NCI-H446 (cell line): Measurements from ENCODE around the gene ALPK3.

Experiments used
- DNase-seq, 2 experiments: peaks; one replicate each; lab custom pipeline; 2025; lab: John Stamatoyannopoulos, UW

ALPK3 gene

DNA sequence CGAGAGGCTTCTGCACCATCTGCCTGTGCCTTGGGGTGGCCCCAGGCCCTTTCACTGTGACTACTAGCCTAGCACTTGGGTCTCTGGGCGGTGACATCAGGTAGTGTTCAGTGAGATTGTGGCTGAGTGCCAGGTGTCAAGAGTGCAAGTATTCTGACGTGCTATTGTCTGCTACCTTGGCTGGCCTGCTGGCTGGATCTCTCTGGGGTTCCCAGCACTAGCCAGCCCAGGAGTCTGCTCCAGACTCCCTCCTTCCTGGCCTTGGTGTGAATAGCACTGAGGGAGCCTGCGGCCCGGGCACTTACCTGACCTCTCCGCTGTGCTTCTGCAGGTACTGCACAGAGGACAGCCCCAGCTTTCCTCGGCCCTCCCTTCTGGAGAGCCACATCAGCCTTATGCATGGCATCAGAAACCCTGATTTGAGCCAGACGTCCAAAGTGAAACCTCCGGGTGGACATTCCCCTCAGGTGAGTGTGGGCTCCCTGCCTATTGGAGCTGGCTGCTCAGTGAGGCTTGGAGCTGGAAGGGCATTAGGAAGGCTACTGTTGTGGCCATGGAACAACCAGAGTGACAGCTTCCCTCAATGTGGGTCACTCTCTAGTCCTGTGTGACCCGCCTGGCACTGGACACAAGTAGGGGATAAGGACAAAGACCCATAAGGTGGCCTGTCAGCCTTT lies 17.5 kb upstream of the ALPK3 start:
- no peak for DNase-seq

DNA sequence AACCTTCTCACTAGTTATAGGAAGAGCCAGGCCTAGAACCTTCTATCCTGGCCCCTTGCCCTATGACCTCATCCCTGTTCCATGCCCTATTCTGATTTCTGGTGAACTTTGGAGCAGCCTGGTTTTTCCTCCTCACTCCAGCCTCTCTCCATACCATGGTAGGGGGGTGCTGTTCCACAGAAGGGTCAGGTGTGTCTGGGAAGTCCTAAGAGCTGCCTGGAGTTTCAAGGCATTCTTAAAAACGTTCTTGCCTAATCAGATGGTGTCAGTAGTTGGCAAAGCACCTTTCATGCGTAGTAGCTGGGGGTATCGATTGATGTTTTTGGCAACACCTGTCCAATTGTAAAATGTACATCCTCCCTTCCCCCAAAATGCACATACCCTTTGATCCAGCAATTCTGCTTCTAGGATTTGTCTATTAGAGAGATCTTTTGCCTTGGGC lies 16.8 kb upstream of the ALPK3 start:
- DNase-seq = no peak

DNA sequence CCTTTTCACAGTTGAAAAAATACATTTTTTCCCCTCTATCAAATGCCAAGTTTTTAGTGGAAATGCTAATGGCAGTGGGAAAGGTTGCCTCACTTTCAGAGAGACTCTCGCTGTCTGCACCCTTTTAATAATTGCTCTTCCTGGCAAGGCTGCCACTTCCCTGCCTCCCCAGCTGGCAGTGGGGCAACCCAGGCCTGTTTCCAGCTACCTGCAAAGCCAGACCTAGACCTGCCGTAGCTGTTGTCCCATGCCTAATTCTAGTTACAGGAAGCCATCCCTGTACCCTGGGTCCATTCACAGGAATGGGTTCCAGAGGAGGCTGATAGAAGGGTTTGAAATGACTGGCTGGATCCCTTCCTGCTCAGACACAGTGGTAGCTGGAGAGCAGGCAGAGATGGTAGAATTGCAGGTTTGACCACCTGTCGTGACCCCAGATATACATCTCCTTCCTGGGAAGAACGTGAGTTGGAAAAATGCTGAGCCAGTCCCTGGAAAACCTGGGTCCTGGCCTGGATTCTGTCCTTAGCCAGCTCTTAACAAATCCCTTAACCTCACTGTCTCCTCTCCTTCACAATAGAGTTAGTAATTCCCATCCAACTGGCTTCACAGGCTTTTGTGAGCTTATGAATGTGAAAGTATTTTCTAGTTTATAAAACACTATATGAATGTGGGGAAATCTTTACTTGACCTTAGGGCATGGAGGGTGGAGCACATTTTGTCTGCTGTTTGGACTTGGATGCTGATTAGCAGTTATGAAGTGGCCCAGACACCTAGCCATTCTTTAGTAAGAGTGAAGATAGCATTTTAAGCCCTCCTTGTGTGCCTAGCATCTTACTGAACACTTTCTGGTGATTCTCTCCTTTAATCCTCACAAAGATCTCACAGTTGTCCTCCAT lies 12.9 kb upstream of the ALPK3 start:
- DNase-seq = no peak

DNA sequence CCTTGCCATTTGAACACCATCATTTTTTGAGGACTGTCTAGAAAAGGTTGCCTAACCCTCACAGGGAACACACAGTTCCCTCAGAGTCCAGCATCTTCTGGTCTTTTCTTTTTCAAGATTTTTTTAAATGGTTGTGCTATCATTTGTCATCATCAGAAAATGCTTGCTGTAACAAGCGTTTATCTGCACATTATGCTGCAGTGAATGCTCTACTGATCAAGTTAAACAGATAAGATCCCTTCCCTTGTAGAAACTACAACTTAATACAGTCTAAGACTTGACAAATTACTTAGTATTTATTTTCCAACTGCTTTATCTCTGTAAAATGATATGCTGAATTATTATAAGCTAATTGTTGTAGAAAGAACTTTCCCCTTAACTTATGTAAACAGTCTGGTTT lies 11.9 kb upstream of the ALPK3 start:
- no peak for DNase-seq

GRCh38 chr15:84807228-84807627 lies 9.9 kb upstream of the ALPK3 start:
- no peak for DNase-seq

- DNase-seq = no peak
Observed at GRCh38 chr15:84810073-84810840, 6.9 kb upstream of the ALPK3 start.

GRCh38 chr15:84811151-84811550 lies 6.0 kb upstream of the ALPK3 start:
- no peak for DNase-seq

DNA sequence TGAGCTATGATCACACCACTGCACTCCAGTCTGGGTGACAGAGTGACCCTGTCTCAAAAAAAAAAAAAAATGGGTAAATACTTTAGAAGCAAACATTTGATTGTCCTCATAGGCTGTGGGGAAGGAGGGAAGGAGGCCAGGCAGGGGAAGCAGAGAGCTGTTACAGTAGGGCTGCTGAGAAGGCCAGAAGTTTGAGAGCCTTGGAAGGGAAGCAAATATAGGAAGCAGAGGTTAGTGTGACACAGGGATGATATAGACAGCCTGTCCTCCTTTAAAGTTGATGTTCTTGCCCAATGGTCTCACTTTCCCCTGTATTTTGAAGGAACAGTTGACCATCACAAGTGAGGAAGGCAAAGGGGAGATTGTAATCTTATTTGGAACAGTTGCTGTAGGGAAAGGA lies 5.3 kb upstream of the ALPK3 start:
- no peak for DNase-seq

DNA sequence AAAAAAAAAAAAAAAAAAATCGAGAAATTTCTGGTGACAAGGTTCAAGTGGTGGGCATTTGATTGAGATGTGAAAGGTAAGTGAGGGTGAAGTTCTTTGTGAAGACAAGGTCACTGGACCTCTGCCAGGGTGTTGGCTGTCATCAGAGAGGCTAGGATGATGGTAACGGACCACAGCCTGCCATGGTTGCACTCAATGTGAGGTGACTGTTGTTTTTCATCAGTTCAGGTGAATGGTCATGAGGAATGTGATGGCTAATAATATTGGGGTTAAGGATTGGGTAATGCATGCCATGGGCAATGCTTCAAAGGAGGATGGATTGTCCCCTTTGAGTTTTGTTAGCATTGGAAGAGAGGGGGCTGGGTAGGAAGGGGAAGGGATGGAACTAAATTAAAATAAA lies 4.3 kb upstream of the ALPK3 start:
- DNase-seq = no peak

DNA sequence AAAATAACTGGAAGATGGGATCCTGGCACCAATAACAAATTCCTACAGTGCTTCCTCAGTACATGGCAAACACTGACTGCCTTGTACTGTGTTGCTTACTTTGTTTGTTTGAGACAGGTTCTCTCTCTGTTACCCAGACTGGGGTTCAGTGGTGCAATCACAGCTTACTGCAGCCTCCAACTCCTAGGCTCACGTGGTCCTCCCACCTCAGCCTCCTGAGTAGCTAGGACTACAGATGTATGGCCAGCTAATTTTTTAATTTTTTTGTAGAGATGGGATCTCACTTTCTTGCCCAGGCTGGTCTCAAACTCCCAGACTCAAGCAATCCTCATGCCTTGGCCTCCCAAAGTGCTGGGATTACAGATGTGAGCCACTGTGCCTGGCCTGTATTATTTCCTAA lies 3.7 kb upstream of the ALPK3 start:
- DNase-seq = no peak

- no peak for DNase-seq
Observed at GRCh38 chr15:84813931-84814330, 3.2 kb upstream of the ALPK3 start.

- DNase-seq = no peak
Observed at GRCh38 chr15:84814916-84815315, 2.2 kb upstream of the ALPK3 start.

DNA sequence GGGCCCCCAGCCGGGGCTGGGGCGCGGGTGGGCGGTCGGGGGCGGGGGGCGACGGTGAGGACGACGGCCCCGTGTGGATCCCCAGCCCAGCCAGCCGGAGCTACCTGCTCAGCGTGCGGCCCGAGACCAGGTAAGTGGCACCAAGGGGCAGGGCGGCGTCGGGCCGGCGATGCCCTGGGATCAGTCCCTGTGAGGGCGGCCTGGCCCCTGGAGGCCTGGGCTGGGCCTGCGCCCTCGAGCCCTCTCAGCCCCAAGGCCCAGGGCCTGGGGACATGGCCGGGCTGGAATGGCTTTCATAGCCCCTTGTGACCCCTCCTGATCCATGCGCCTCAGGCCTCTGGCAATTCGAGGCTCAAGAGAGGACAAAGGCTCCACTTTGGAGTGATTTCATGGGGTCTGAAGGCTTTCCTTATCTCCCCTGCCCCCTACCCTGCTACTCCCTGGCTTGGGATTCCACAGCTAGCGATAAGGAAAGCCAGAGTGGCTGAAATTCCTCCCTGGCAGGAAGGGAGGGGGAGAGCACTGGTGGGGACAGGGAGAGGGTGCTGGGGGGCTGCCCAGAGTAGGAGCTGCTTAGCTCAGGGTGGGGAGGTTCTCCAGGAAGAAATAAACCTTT lies 418 bp downstream of the ALPK3 start:
- DNase-seq = no peak

DNA sequence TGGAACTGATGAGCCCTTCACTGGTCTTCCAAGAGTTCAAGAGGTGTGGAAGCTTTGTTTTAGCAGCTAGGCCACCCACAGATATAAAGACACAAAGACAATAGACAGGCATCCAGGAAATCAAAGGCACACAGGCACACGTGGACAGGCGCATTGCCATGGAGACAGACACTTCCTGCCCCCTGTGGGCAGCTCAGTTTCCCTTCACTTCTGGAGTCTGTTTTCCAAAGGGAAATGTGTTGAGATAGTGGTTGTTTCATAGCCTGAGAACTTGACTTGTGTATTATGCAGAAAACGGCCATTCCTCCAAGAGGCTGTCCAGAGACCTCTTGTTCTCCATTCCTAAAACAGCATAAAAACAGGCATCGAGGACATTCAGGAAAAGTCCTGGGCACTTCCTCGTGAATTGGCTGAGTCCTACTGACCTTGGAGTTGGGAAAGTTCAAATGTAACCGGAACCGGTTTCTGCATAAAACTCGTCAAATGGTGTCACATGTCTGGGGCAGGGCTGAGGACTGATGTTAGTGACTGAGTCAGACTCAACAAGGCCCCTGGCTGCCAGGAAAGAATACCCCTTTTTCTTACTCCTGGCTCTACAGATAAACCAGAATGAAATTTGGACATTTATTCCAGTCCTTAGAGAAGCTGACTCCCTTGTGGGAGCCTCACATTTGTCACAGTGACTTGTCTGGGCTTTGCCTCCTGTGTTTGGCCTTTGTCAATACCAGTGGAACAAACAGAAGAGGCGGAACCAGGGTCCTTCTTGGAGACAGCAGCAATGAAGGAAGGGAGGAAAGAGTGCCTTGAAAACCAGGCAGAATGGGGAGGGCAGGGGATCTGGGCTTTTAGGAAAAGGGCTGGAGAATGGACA lies 1.3 kb downstream of the ALPK3 start:
- no peak for DNase-seq

GRCh38 chr15:84819291-84819768 lies 2.2 kb downstream of the ALPK3 start:
- DNase-seq = no peak

- no peak for DNase-seq
Observed at GRCh38 chr15:84819791-84820190, 2.6 kb downstream of the ALPK3 start.

- no peak for DNase-seq
Observed at GRCh38 chr15:84821501-84822021, 4.4 kb downstream of the ALPK3 start.

GRCh38 chr15:84822653-84823281 lies 5.6 kb downstream of the ALPK3 start:
- peak in 1 of 2 experiments; percentile 8 for DNase-seq

DNA sequence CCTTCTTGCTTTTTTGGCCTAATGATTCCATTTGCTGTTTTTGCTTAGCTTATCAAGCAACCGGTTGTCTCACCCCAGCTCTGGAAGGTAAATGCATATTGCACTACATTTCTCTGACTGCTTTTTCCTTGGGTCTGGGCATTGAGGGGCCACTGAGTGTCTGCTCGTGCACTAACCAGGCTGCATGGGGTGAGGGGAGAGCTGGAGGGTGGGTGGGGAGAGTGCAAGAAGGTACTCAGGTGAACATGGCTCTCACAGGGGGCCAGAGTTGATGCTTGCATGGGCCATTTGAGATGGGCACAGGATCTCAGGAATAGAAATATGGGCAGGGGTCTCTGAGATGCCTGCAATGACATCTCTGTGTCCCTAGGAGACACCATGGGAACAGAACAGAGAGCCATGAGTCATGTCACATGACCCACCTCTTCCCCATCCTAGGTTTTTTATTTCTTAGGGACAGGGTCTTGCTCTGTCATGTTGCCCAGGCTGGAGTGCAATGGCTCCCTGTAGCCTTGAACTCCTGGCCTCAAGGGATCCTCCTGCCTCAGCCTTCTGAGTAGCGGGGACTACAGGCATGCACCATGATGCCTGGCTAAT lies 6.2 kb downstream of the ALPK3 start:
- DNase-seq = no peak
